Fibroblast of the aortic adventitia (primary cell): ENCODE data around the gene ADPRS. TPM values are rescaled to one million over a fixed set of nuclear protein-coding genes. Genes with fewer than 3 reads are reported as not detected.

Experiments
- DNase-seq: peaks from one replicate; pipeline ENCODE4 v3.0.0-alpha.2; 2010; ENCODE audit warnings: low read depth
- H3K4me3 ChIP-seq: 2 replicates; pipeline ENCODE4 v1.5.1; 2011; ENCODE audit warnings: low read depth, mild to moderate bottlenecking, control low read depth, low read length, moderate library complexity
- CTCF ChIP-seq: IDR thresholded peaks from 2 replicates; pipeline ENCODE4 v1.5.1; 2011; ENCODE audit warnings: mild to moderate bottlenecking, low read length, control low read depth, inconsistent platforms; ENCODE audit not compliant: insufficient read depth
- total RNA-seq: library from RNA; depleted of rRNA; stranded (reverse); fragments of >200 nt; gene quantifications from 2 replicates; pipeline ENCODE4 v1.2.3, GENCODE V29; 2012; ENCODE audit warnings: low replicate concordance

Gene ADPRS
- total RNA-seq, 1 donor = 21.1 TPM

GRCh38 chr1:36115931-36116330, 27.2 kb downstream of the ADPRS start:
- H3K4me3 ChIP-seq = no peak overlapping the region
- no peak for TF ChIP-seq CTCF
- peak; percentile 52 for DNase-seq

- DNase-seq = no peak
- TF ChIP-seq CTCF = no peak
These were observed 28.2 kb downstream of the ADPRS start for GRCh38 chr1:36116901-36117300.

GRCh38 chr1:36118447-36119204, 29.9 kb downstream of the ADPRS start:
- no peak for DNase-seq
- no peak for TF ChIP-seq CTCF
- H3K4me3 ChIP-seq = no peak overlapping the region

More at GRCh38 chr1:36116901-36117300, 28.2 kb downstream of the ADPRS start:
- no peak overlapping the region for H3K4me3 ChIP-seq

GRCh38 chr1:36119456-36119855, 30.8 kb downstream of the ADPRS start:
- DNase-seq = no peak
- no peak for TF ChIP-seq CTCF
- no peak overlapping the region for H3K4me3 ChIP-seq

- no peak overlapping the region for H3K4me3 ChIP-seq
- TF ChIP-seq CTCF = no peak
- DNase-seq = no peak
These were observed 33.7 kb downstream of the ADPRS start for GRCh38 chr1:36122062-36123030.

GRCh38 chr1:36123356-36123755, 34.7 kb downstream of the ADPRS start:
- no peak overlapping the region for H3K4me3 ChIP-seq
- no peak for TF ChIP-seq CTCF
- DNase-seq = no peak
